Melanocyte of skin (primary cell): ENCODE results near the gene HYI. TPM values are rescaled to one million over a fixed set of nuclear protein-coding genes. Genes with fewer than 3 reads are reported as not detected.

Source experiments
- small RNA-seq, 2 donors: library from RNA; depleted of rRNA; stranded (forward); fragments of <200 nt; gene quantifications; one replicate each; pipeline ENCODE3, GENCODE V24; 2012
- total RNA-seq, 2 donors: library from RNA; depleted of rRNA; stranded (reverse); fragments of >200 nt; gene quantifications; 2 replicates each; pipeline ENCODE4 v1.2.3, GENCODE V29; 2012

The HYI gene
- total RNA-seq, result 10 to 100 TPM; 14.3 to 16.2 TPM

GRCh38 chr1:43453442-43454269 is at the start of gene HYI:
Gene HYI, minus strand, starts transcription at chr1:43453931. Its CDS starts 138 bp downstream, at chr1:43453793.

Small RNA genes within 50 kb of the gene (small RNA-seq; reads per million reads assigned to genes)
- 0 reads per million in 2 donors for gene MIR6735

Other genes with a start within 250 kb of the HYI start
- not detected for gene TMEM125, start 183.9 kb downstream of the HYI start, total RNA-seq
- gene C1orf210, start 168.3 kb downstream of the HYI start, total RNA-seq, result not detected
- gene TIE1, start 152.9 kb downstream of the HYI start, total RNA-seq, result not detected
- not detected for gene MPL, start 116.1 kb downstream of the HYI start, total RNA-seq
- gene CDC20, start 95.0 kb downstream of the HYI start, total RNA-seq, result 100 to 1,000 TPM in 1 of 2 donors, 10 to 100 TPM in 1; 39.6 to 135 TPM
- 10 to 100 TPM; 43.4 to 54.3 TPM for gene ELOVL1, start 85.9 kb downstream of the HYI start, total RNA-seq
- gene MED8, start 64.1 kb downstream of the HYI start, total RNA-seq, result 10 to 100 TPM; 39.6 to 57.3 TPM
- gene SZT2, start 64.0 kb downstream of the HYI start, total RNA-seq, result 10 to 100 TPM; 23.6 to 34.1 TPM
- 1 to 10 TPM; 1.7 to 6.7 TPM for gene PTPRF, start 77.0 kb upstream of the HYI start, total RNA-seq
- 10 to 100 TPM; 34.0 to 37.5 TPM for gene KDM4A, start 196.2 kb upstream of the HYI start, total RNA-seq